Heart right ventricle (tissue), 16 donors: ENCODE results near the gene TBC1D4. TPM values are rescaled to one million over a fixed set of nuclear protein-coding genes. Genes with fewer than 3 reads are reported as not detected.

Source experiments
- ATAC-seq, 8 donors: fragments of 200-7000 bp; cut with Tn5 transposase; one replicate each; pipeline ENCODE4 v1.9.1; 2020; ENCODE audit warnings: mild to moderate bottlenecking in 8 of 8, moderate library complexity in 8 of 8, moderate number of reproducible peaks in 1 of 8
- DNase-seq, 2 donors: peaks; one replicate each; pipeline ENCODE4 v3.0.0-alpha.2; 2020
- H3K27ac ChIP-seq, 10 donors: fragments of 200-600 bp; sonication (generic) in 2 of 10; one replicate each; pipeline versions ENCODE4 v1.5.0 to v1.8.0; 2020 to 2022; ENCODE audit warnings: mild to moderate bottlenecking in 3 of 10
- H3K27me3 ChIP-seq, 7 donors: fragments of 200-600 bp; one replicate each; pipeline ENCODE4 v1.8.0; 2021 to 2022; ENCODE audit warnings: mild to moderate bottlenecking in 2 of 7
- H3K36me3 ChIP-seq, 9 donors: fragments of 200-600 bp; sonication (generic) in 1 of 9; one replicate each; pipeline versions ENCODE4 v1.5.0 to v1.8.0; 2020 to 2022; ENCODE audit warnings: mild to moderate bottlenecking in 2 of 9
- H3K4me1 ChIP-seq, 9 donors: fragments of 200-600 bp; sonication (generic) in 1 of 9; one replicate each; pipeline versions ENCODE4 v1.5.0 to v1.8.0; 2020 to 2022; ENCODE audit warnings: mild to moderate bottlenecking in 4 of 9
- H3K4me3 ChIP-seq, 10 donors: fragments of 200-600 bp; sonication (generic) in 2 of 10; one replicate each; pipeline versions ENCODE4 v1.5.0 to v1.8.0; 2020 to 2022; ENCODE audit warnings: mild to moderate bottlenecking in 7 of 10, moderate library complexity in 2 of 10
- H3K9me3 ChIP-seq, 11 donors: fragments of 200-600 bp in 10 of 11; sonication (generic) in 2 of 11; one replicate each; pipeline versions ENCODE4 v1.5.0 to v1.8.0; 2013 to 2022; ENCODE audit warnings: mild to moderate bottlenecking in 2 of 11, control low read depth in 1 of 11, moderate library complexity in 1 of 11
- WGBS, 2 donors: extraction: QIAGEN DNeasy Blood & Tissue Kit; methylation state at CpG; one replicate each; pipeline ENCODE4 v1.1.7; 2013; ENCODE audit warnings: inconsistent platforms in 1 of 2; 5-methylcytosine and 5-hydroxymethylcytosine counted together
- intact Hi-C, 10 donors: fragments of 100-400 bp; cut with DNase I; formaldehyde crosslinking; loops; one replicate each; pipeline versions ENCODE4 v1.11.1 to v1.14.2; 2022
- polyA plus RNA-seq, 2 donors: library from polyadenylated mRNA; stranded (reverse); fragments of 200-250 nt; gene quantifications; one replicate each; pipeline ENCODE4 v1.2.3, GENCODE V29; 2013
- total RNA-seq, 10 donors: library from RNA; stranded (reverse); fragmentation: NEBNext Ultra II Directional in 3 of 10; extraction: Animal tissue kit (Norgen Biotek cat#: 25700) in 3 of 10; gene quantifications; one replicate each; pipeline versions ENCODE4 v1.2.1 to v1.2.4, GENCODE V29; 2021 to 2023
- TF ChIP-seq, protein P1 (sequence below), 9 donors: fragments of 200-600 bp; sonication (generic) in 2 of 9; IDR thresholded peaks; one replicate each; pipeline versions ENCODE4 v1.5.0 to v1.8.0; 2021 to 2022; ENCODE audit warnings: antibody characterized with exemption in 9 of 9, mild to moderate bottlenecking in 5 of 9, moderate library complexity in 1 of 9
- donor health status: Arrhythmogenic right ventricular cardiomyopathy.
- donor health status: ischemic (EF 13 %, LVEDD 7.1; RV severe dilation, severe dysfunction).
- donor health status: healthy with polysubstance abuse.
- donor health status: DM: no; HTN: yes; CAD: no.
- donor health status: DM: no; HTN: no; CAD: no.
- donor health status: ischemic (EF 25% LVEDD 6.9; RV normal size, moderate dysfunction).
- donor health status: ischemic (EF 25% LVEDD 5.7; RV mildly dilated, moderate dysfunction).
- donor health status: healthy.
- donor health status: DM: yes; HTN: yes; CAD: no.
- donor health status: Ischemic cardiomyopathy.
- donor health status: ischemic (EF 35%, LVEDD 5.7; RV mildly dilated, moderate dysfunction).
- donor health status: nonischemic (EF 11% LVEDD 7.7; RV severe dilation, severe dysfunction).
- donor health status: DM: yes; HTN: yes; CAD: no.
- donor health status: PGD.
- donor health status: ischemic (EF 29% LVEDD 5.4; RV normal size, mild dysfunction).
- donor health status: nonischemic (EF 23%, LVEDD 6.1; RV moderate dilation, normal function).

TBC1D4 gene
- total and polyA plus RNA-seq, 12 donors = 10.1 to 124 (median 93.5) TPM

DNA sequence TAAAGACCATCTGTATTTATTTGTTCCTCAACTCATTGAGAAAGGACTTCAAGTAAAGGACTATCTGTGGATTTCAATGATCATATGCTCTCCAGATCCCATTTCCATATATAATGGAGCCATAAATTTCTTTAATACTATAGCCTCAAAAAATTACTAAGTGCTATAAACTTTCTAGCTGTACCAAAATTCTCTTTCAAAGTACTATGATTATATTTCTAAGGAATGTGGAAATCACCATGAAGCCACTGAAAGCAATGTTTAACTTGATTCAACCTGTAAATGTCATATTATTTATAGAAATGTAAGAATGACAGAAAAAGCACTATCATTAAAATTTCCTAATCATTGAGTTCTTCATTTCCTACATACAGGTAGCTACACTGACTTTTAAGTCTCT is 20.7 kb downstream of the TBC1D4 start:
- DNase-seq (no peak), ATAC-seq (no peak)
- Histone ChIP-seq H3K27me3 (no peaks in the 10 kb centered on the region), H3K4me1 (peaks cover 3 to 66% (median 42%) of the 10 kb centered on the region in 9 donors), H3K4me3 (no peak overlapping the region), H3K36me3 (no peaks in the 10 kb centered on the region), H3K9me3 (no peaks in the 10 kb centered on the region), H3K27ac (peak overlapping the region in 3 of 10 donors; percentile 11 to 84 (median 17))
- TF ChIP-seq, protein P1, sequence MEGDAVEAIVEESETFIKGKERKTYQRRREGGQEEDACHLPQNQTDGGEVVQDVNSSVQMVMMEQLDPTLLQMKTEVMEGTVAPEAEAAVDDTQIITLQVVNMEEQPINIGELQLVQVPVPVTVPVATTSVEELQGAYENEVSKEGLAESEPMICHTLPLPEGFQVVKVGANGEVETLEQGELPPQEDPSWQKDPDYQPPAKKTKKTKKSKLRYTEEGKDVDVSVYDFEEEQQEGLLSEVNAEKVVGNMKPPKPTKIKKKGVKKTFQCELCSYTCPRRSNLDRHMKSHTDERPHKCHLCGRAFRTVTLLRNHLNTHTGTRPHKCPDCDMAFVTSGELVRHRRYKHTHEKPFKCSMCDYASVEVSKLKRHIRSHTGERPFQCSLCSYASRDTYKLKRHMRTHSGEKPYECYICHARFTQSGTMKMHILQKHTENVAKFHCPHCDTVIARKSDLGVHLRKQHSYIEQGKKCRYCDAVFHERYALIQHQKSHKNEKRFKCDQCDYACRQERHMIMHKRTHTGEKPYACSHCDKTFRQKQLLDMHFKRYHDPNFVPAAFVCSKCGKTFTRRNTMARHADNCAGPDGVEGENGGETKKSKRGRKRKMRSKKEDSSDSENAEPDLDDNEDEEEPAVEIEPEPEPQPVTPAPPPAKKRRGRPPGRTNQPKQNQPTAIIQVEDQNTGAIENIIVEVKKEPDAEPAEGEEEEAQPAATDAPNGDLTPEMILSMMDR (IDR thresholded peaks at IDR 0.05) = no peak
- intact Hi-C loops = no loop called here

DNA sequence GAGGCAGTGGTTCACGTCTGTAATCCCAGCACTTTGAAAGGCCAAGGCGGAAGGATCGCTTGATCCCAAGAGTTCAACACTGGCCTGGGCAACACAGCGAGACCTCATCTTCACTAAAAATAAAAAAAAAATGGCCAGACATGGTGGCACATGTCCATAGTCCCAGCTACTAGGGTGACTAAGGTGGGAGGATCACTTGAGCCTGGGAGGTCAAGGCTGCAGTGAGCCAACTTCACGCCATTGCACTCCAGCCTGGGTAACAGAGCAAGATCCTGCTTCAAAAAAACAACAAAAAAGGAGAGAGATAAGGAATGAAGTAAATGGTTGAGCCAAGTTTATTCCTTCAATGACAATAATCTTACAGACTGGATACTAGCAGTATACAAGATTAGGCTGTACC is 21.3 kb downstream of the TBC1D4 start:
- H3K9me3 ChIP-seq = no peaks in the 10 kb centered on the region
- ATAC-seq (no peak), DNase-seq (no peak)
- peak overlapping the region in 4 of 10 donors; percentile 10 to 84 (median 24) for H3K27ac ChIP-seq
- H3K4me3 ChIP-seq = no peak overlapping the region
- 73 to 86% methylated on average over 5 of the region's 5 CpGs for WGBS, 2 donors
- no peaks in the 10 kb centered on the region for H3K27me3 ChIP-seq
- intact Hi-C loops = no loop called here
- TF ChIP-seq, protein P1 (IDR thresholded peaks at IDR 0.05) = no peak
- peaks cover 3 to 73% (median 44%) of the 10 kb centered on the region in 9 donors for H3K4me1 ChIP-seq
- no peaks in the 10 kb centered on the region for H3K36me3 ChIP-seq

DNA sequence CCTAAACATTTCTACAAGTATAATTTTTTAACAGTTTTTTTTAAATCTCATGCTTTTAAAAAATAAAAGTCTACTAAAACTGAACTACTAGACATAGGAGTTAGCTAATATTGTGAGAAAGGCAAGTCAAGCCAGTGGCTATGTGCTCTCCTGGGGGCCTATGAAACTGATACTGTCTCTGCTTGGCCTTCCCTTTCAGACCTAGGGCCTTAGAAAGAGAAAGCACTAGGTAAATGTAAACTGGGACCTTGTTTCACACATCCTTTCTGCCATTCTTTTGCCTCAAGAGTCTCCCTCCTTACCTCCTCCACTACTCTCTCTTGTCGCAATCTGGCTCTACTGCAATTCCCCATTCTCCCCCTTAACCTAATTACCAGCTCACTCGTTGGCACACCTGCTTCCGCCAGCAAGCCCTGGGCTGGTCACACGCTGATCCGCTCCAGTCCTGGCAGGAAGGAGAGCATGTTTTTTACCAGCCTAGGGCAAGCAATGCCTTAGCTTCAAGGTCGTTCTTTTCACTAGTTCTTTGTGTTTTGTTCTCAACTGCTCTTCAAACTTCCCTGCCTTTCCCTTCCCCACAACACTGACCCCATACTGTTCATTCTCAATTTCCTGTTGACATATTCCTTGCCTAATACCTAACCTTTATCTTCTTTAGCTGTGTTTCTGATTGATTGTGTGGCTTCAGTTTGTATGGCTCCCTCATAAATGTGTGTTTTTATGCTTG is 23.1 kb downstream of the TBC1D4 start:
- H3K27me3 ChIP-seq = no peaks in the 10 kb centered on the region
- peak overlapping the region; percentile 28 to 84 (median 68) for H3K27ac ChIP-seq
- no peaks in the 10 kb centered on the region for H3K36me3 ChIP-seq
- TF ChIP-seq, protein P1 (IDR thresholded peaks at IDR 0.05) = no peak
- no peak overlapping the region for H3K4me3 ChIP-seq
- intact Hi-C loops = no loop called here
- H3K9me3 ChIP-seq = no peaks in the 10 kb centered on the region
- peaks cover 0 to 72% (median 41%) of the 10 kb centered on the region in 9 donors for H3K4me1 ChIP-seq
- peak; percentile 56 to 63 for DNase-seq
- WGBS, 2 donors = 51 to 59% methylated on average over 6 of the region's 6 CpGs
- ATAC-seq = peak; percentile 59 to 97 (median 92)

DNA sequence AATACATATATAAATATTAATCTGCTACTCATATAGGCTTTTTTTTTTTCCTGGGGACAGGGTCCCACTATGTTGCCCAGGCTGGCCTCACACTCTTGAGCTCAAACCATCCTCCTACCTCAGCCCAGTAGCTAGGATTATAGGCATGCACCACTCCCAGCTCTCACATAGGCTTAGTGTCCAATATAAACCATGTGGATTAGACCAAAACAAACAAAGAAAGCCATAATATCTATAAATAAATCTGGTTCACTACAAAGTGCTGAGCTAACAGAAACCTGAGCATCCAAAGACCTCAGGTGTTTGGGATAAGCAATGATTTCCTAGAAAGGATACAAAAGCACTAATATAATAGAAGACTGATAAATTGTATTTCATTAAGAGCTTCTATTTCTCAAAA is 26.0 kb downstream of the TBC1D4 start:
- Histone ChIP-seq H3K4me3 (no peak overlapping the region), H3K27ac (no peak overlapping the region), H3K36me3 (no peaks in the 10 kb centered on the region), H3K27me3 (no peaks in the 10 kb centered on the region), H3K9me3 (no peaks in the 10 kb centered on the region), H3K4me1 (peaks cover 0 to 79% (median 38%) of the 10 kb centered on the region in 9 donors)
- TF ChIP-seq, protein P1 (IDR thresholded peaks at IDR 0.05) = no peak
- ATAC-seq (no peak), DNase-seq (no peak)
- intact Hi-C loops = no loop called here
